A549 (cell line): ENCODE data around the gene LGALS14. TPM values are rescaled to one million over a fixed set of nuclear protein-coding genes. Genes with fewer than 3 reads are reported as not detected.
A peak's percentile ranks its signal among the peaks of the same experiment; 100 is the strongest.

Experiments
- ATAC-seq, 2 experiments: fragments of 200-7000 bp in 1 of 2; fragments of >200 bp in 1 of 2; cut with Nextera tagmentation in 1 of 2; cut with Tn5 transposase in 1 of 2; 3 replicates each; pipeline versions ENCODE4 v1.8.0 to v1.9.1; 2018 to 2020; ENCODE audit warnings: mild to moderate bottlenecking in 1 of 2, moderate library complexity in 1 of 2
- CTCF ChIA-PET: fragments of 300-600 bp; sonication (Branson Sonifier 250); formaldehyde crosslinking; extraction: SDS; loops from one replicate; lab custom pipeline; 2021; ENCODE audit warnings: antibody characterized with exemption, inconsistent platforms; lab: Yijun Ruan, JAX
- POLR2A ChIA-PET: fragments of 350-600 bp; formaldehyde crosslinking; extraction: SDS; loops from one replicate; lab custom pipeline; 2021; ENCODE audit warnings: antibody characterized with exemption, inconsistent platforms; lab: Yijun Ruan, JAX
- DNase-seq, 2 experiments: peaks; one replicate each; pipeline versions ENCODE4 v3.0.0 to v3.0.0-alpha.2; 2011 to 2016; ENCODE audit warnings: low read depth in 1 of 2, low spot score in 1 of 2
- FAIRE-seq: peaks from 2 replicates; lab custom pipeline; 2011; peaks lifted over from hg19 to GRCh38; lab: Jason Lieb, UNC
- H3K27ac ChIP-seq, 2 experiments: fragments of >200 bp; sonication (Bioruptor Twin); formaldehyde crosslinking; 3 replicates each; pipeline ENCODE4 v1.5.1; 2016 to 2017
- H3K4me1 ChIP-seq: fragments of >200 bp; sonication (Bioruptor Twin); formaldehyde crosslinking; 3 replicates; pipeline ENCODE4 v1.6.1; 2016
- H3K4me2 ChIP-seq: fragments of >200 bp; sonication (Bioruptor Twin); formaldehyde crosslinking; 3 replicates; pipeline ENCODE4 v1.6.1; 2016
- H3K4me3 ChIP-seq: fragments of >200 bp; sonication (Bioruptor Twin); formaldehyde crosslinking; 3 replicates; pipeline ENCODE4 v1.5.1; 2016
- H3K9me3 ChIP-seq: fragments of >200 bp; sonication (Bioruptor Twin); formaldehyde crosslinking; 3 replicates; pipeline ENCODE4 v1.6.1; 2016
- CBX2 ChIP-seq: fragments of 200-600 bp; sonication (generic); IDR thresholded peaks from 2 replicates; pipeline ENCODE4 v1.6.1; 2016; ENCODE audit warnings: low read depth, mild to moderate bottlenecking, borderline replicate concordance
- CHD2 ChIP-seq: fragments of 150-350 bp; IDR thresholded peaks from 2 replicates; pipeline ENCODE4 v1.6.1; 2014; ENCODE audit warnings: low read length; ENCODE audit not compliant: partially characterized antibody
- EHF ChIP-seq: fragments of 250-450 bp; sonication (Bioruptor Pico); IDR thresholded peaks from 2 replicates; pipeline ENCODE4 v1.5.0; 2020; ENCODE audit warnings: mild to moderate bottlenecking
- FOXS1 ChIP-seq: fragments of 250-450 bp; sonication (Bioruptor Pico); IDR thresholded peaks from 2 replicates; pipeline ENCODE4 v1.5.0; 2020; ENCODE audit warnings: mild to moderate bottlenecking, moderate library complexity
- GATA3 ChIP-seq: IDR thresholded peaks from 2 replicates; pipeline ENCODE4 v1.6.1; 2012; ENCODE audit warnings: borderline replicate concordance
- HDAC2 ChIP-seq: fragments of 200-600 bp; sonication (generic); IDR thresholded peaks from 2 replicates; pipeline ENCODE4 v1.6.1; 2016
- HEYL ChIP-seq: fragments of 250-450 bp; sonication (Bioruptor Pico); IDR thresholded peaks from 2 replicates; pipeline ENCODE4 v1.8.0; 2021; ENCODE audit warnings: mild to moderate bottlenecking, moderate library complexity
- HOXB5 ChIP-seq: fragments of 250-450 bp; sonication (Bioruptor Pico); IDR thresholded peaks from 2 replicates; pipeline ENCODE4 v1.5.0; 2020; ENCODE audit warnings: mild to moderate bottlenecking, moderate library complexity
- JUNB ChIP-seq: fragments of >200 bp; sonication (Bioruptor Twin); formaldehyde crosslinking; IDR thresholded peaks from 2 replicates; pipeline ENCODE4 v1.6.1; 2016
- KDM5A ChIP-seq: fragments of 200-600 bp; sonication (generic); IDR thresholded peaks from 2 replicates; pipeline ENCODE4 v1.6.1; 2016; ENCODE audit warnings: antibody characterized with exemption, mild to moderate bottlenecking
- MAFK ChIP-seq: fragments of 450-650 bp; IDR thresholded peaks from 2 replicates; pipeline ENCODE4 v1.6.1; 2014; ENCODE audit not compliant: partially characterized antibody
- NFE2L2 ChIP-seq: fragments of 150-350 bp; conservative IDR thresholded peaks from 2 replicates; pipeline ENCODE4 v1.6.1; 2014; ENCODE audit warnings: low read length
- NR3C1 ChIP-seq: fragments of >200 bp; sonication (Bioruptor Twin); formaldehyde crosslinking; IDR thresholded peaks from 3 replicates; pipeline ENCODE4 v1.6.1; 2017
- POLR2A ChIP-seq: IDR thresholded peaks from 2 replicates; pipeline ENCODE4 v1.6.1; 2012; ENCODE audit warnings: mild to moderate bottlenecking, low read length
- POLR2AphosphoS2 ChIP-seq: conservative IDR thresholded peaks from 2 replicates; pipeline ENCODE4 v1.6.1; 2012; ENCODE audit warnings: low read length, improper control_type of control experiment, inconsistent platforms
- RARB ChIP-seq: fragments of 250-450 bp; sonication (Bioruptor Pico); IDR thresholded peaks from 2 replicates; pipeline ENCODE4 v1.8.0; 2021; ENCODE audit warnings: mild to moderate bottlenecking, moderate library complexity
- RFX5 ChIP-seq: fragments of 450-650 bp; IDR thresholded peaks from 2 replicates; pipeline ENCODE4 v1.7.1; 2014; ENCODE audit warnings: antibody characterized with exemption, mild to moderate bottlenecking, moderate library complexity
- TP53 ChIP-seq: fragments of 250-450 bp; sonication (Bioruptor Pico); IDR thresholded peaks from 2 replicates; pipeline ENCODE4 v1.5.0; 2021; ENCODE audit warnings: mild to moderate bottlenecking, moderate library complexity
- ZC3H11A ChIP-seq: fragments of 450-650 bp; IDR thresholded peaks from 2 replicates; pipeline ENCODE4 v1.6.1; 2014; ENCODE audit warnings: antibody characterized with exemption, mild to moderate bottlenecking
- ZNF302 ChIP-seq: fragments of 250-450 bp; sonication (Bioruptor Pico); IDR thresholded peaks from 2 replicates; pipeline ENCODE4 v1.9.0; 2021; ENCODE audit warnings: inconsistent platforms, mild to moderate bottlenecking, moderate library complexity
- ZSCAN20 ChIP-seq: fragments of 250-450 bp; sonication (Bioruptor Pico); IDR thresholded peaks from 2 replicates; pipeline ENCODE4 v1.8.0; 2022; ENCODE audit warnings: mild to moderate bottlenecking, moderate library complexity
- WGBS: methylation state at CpG from one replicate; pipeline ENCODE4 v1.1.6; 2017; ENCODE audit errors: missing lambda C conversion rate; 5-methylcytosine and 5-hydroxymethylcytosine counted together
- polyA plus RNA-seq, 4 experiments: library from polyadenylated mRNA; depleted of rRNA in 3 of 4; stranded (reverse); fragments of >200 nt; fragmentation: RNase III in 1 of 4; extraction: RNeasy Plus Mini Kit Qiagen cat#74134 plus additional on column Dnase treatment in 1 of 4; gene quantifications; 2 replicates in 3 of 4; 3 replicates in 1 of 4; pipeline ENCODE4 v1.2.3, GENCODE V29; 2011 to 2017
- TF ChIP-seq, protein P1 (sequence below): IDR thresholded peaks from 2 replicates; pipeline ENCODE4 v1.6.1; 2012
- TF ChIP-seq, protein P2 (sequence below): fragments of 450-650 bp; IDR thresholded peaks from 2 replicates; pipeline ENCODE4 v1.6.1; 2014; ENCODE audit warnings: antibody characterized with exemption
- TF ChIP-seq, protein P3 (sequence below): fragments of 250-450 bp; sonication (Bioruptor Pico); IDR thresholded peaks from 2 replicates; pipeline ENCODE4 v1.5.0; 2021; ENCODE audit warnings: mild to moderate bottlenecking, moderate library complexity, borderline replicate concordance

Gene LGALS14
- polyA plus RNA-seq, 2 of the 4 experiments (the other 2 are of a cell fraction): not detected

DNA sequence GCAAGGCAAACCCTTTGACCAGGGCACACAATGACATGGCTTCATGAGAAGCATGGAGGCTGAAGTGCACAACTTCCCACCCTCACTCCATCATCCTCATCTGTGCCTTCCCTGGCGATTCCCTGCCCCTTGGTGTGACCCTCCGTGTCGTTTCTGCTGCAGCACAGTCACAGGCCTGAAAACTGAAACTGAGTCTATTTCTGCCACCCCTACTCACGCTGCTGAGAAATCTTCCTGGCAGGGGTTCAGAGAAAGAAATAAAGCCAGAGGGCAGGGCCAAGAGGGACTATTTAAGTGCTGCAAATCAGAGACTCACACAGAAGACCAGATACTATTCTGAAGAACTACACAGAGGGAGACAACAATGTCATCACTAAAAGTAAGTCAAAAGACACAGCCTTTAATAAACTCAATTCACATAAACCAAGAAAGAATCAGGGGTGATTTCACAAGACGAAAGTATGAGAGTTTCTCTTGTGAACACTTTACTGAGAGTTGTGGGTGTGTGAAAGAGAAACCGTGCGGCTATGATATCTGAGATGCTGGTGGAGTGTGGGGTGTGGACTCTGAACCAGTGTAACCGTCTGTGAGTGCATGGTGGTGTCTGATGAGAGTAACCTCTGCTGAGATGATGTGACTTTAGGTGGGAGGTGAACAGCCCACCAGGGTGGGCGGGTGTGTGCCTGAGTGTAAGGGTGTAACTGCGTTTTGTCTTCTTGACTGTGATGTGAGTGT is 25.1 kb upstream of the LGALS14 start:
- 48% methylated on average over 10 of the region's 10 CpGs for WGBS
- no peaks in the 10 kb centered on the region for H3K9me3 ChIP-seq
- H3K27ac ChIP-seq: no peak overlapping the region
- DNase-seq (no peak), ATAC-seq (peak in 1 of 2 experiments; percentile 9; a peak in 1 of 6 replicates), FAIRE-seq (peak; percentile 72)
- POLR2A ChIA-PET: no interaction called here
- no peak overlapping the region for H3K4me2 ChIP-seq
- no peak overlapping the region for H3K4me3 ChIP-seq
- TF ChIP-seq, protein P1, sequence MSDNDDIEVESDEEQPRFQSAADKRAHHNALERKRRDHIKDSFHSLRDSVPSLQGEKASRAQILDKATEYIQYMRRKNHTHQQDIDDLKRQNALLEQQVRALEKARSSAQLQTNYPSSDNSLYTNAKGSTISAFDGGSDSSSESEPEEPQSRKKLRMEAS: no peak
- TF ChIP-seq CBX2: no peak
- TF ChIP-seq EHF (CRISPR knock-in tag): no peak
- no peak for TF ChIP-seq ZC3H11A
- TF ChIP-seq, protein P2, sequence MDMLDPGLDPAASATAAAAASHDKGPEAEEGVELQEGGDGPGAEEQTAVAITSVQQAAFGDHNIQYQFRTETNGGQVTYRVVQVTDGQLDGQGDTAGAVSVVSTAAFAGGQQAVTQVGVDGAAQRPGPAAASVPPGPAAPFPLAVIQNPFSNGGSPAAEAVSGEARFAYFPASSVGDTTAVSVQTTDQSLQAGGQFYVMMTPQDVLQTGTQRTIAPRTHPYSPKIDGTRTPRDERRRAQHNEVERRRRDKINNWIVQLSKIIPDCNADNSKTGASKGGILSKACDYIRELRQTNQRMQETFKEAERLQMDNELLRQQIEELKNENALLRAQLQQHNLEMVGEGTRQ: no peak
- no peak for TF ChIP-seq NR3C1
- TF ChIP-seq HEYL (CRISPR knock-in tag): no peak
- no peak for TF ChIP-seq ZSCAN20 (CRISPR knock-in tag)
- TF ChIP-seq HOXB5 (CRISPR knock-in tag): no peak
- no peak for TF ChIP-seq RFX5
- TF ChIP-seq GATA3: no peak
- TF ChIP-seq RARB (CRISPR knock-in tag): no peak
- TF ChIP-seq KDM5A: no peak
- TF ChIP-seq ZNF302 (CRISPR knock-in tag): no peak
- no peak for TF ChIP-seq FOXS1 (CRISPR knock-in tag)
- CTCF ChIA-PET: interaction anchor here (1.1 to 9.4 kb wide), 3 partner anchors 15 to 128 kb away, joined by 3 to 585 read pairs (median 3); partner anchors contain the start of gene EID2
- H3K4me1 ChIP-seq: peaks cover 10% of the 10 kb centered on the region; the same call in 1 of the 3 replicates

DNA sequence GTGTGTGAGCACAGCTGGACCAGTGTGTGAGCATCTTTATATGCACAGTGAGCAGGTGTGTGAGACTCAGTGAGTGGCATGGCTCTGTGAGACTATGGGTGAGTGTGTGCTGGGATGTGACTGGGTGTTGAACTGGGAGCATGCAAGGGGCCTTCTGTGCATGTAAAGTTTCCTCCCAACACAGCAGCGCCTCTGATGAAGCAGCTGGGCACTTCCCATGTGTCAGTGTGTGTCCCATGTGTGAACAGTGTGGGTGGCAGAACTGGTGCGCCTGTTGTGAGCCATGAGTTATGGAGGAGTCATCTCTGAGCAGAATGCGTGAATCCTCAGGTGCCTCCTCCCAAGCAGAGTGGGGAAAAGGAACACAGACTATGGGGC is 24.5 kb upstream of the LGALS14 start:
- peak; percentile 31 to 34; a peak in 4 of 6 replicates for ATAC-seq

DNA sequence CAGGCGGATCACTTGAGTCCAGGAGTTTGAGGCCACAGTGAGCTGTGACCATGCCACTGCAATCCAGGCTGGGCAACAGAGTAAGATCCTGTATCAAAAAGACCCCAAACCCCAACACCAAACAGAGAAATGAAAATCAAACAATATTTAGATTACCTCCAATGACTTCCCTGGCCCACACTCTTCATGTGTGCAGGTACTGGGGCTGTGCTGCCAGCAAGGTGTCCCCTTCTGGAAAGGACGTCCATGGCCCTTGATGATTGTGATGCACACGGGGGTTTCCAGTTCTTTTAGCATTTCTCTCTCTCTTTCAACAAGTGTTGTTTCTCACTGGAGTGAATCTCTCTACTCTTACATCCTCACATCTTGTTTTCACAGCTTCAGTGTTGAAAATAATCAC is 23.7 kb upstream of the LGALS14 start:
- Histone ChIP-seq H3K4me2 (no peak overlapping the region), H3K9me3 (no peaks in the 10 kb centered on the region), H3K4me3 (no peak overlapping the region), H3K27ac (no peak overlapping the region), H3K4me1 (peaks cover 10% of the 10 kb centered on the region; the same call in 1 of the 3 replicates)
- ATAC-seq (no peak), DNase-seq (no peak), FAIRE-seq (no peak)
- ChIA-PET POLR2A (no interaction called here), CTCF (interaction anchor here (0.9 to 5.9 kb wide), 3 partner anchors 9 to 163 kb away, joined by 3 to 53 read pairs (median 4); no protein-coding TSS in a partner anchor)
- WGBS: 36% methylated on average over 3 of the region's 3 CpGs
- no peak for TF ChIP-seq TP53 (CRISPR knock-in tag)
- no peak for TF ChIP-seq NFE2L2
- no peak for TF ChIP-seq HDAC2
- TF ChIP-seq ZNF302 (CRISPR knock-in tag): no peak

More for the DNA sequence above, 24.5 kb upstream of the LGALS14 start:
- H3K4me2 ChIP-seq: no peak overlapping the region
- ChIA-PET CTCF (interaction anchor here (0.9 kb wide), 1 partner anchor 164 kb away, joined by 4 read pairs; no protein-coding TSS in a partner anchor), POLR2A (no interaction called here)
- DNase-seq (no peak), FAIRE-seq (no peak)
- no peaks in the 10 kb centered on the region for H3K9me3 ChIP-seq
- H3K4me1 ChIP-seq: peaks cover 10% of the 10 kb centered on the region; the same call in 1 of the 3 replicates
- no peak for TF ChIP-seq MAFK
- no peak for TF ChIP-seq POLR2AphosphoS2
- no peak overlapping the region for H3K4me3 ChIP-seq
- H3K27ac ChIP-seq: no peak overlapping the region
- WGBS: 71% methylated on average over 3 of the region's 3 CpGs

DNA sequence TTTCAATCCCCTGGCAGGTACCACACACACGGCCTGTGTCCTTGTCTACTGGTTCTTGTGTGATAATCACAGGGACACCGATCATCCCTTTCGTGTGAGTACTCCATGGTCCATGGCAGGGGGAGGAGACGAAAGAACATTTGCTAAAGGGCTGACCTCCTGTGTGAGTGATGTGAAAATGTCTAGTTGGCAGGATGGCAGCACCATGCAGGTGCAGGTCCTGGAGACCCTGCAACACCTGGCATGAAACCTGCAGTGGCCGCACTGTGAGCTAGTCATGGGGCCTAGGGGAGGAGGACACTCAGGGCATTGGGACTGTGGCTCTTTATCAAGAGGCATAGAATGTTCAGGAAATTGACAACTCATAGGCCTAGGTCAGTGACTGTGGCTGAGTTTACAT is 22.9 kb upstream of the LGALS14 start:
- no peak for DNase-seq
- ChIA-PET CTCF (interaction anchor here (1.2 to 5.9 kb wide), 3 partner anchors 10 to 130 kb away, joined by 3 to 53 read pairs (median 16); no protein-coding TSS in a partner anchor), POLR2A (no interaction called here)
- TF ChIP-seq, protein P3, sequence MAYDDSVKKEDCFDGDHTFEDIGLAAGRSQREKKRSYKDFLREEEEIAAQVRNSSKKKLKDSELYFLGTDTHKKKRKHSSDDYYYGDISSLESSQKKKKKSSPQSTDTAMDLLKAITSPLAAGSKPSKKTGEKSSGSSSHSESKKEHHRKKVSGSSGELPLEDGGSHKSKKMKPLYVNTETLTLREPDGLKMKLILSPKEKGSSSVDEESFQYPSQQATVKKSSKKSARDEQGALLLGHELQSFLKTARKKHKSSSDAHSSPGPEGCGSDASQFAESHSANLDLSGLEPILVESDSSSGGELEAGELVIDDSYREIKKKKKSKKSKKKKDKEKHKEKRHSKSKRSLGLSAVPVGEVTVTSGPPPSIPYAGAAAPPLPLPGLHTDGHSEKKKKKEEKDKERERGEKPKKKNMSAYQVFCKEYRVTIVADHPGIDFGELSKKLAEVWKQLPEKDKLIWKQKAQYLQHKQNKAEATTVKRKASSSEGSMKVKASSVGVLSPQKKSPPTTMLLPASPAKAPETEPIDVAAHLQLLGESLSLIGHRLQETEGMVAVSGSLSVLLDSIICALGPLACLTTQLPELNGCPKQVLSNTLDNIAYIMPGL (CRISPR knock-in tag): no peak
- TF ChIP-seq POLR2A (no peak), CHD2 (no peak), JUNB (no peak), CBX2 (no peak), HDAC2 (no peak)
- peaks cover 5% of the 10 kb centered on the region; the same call in 1 of the 3 replicates for H3K4me1 ChIP-seq
- no peak for ATAC-seq
- H3K27ac ChIP-seq: no peak overlapping the region
- H3K4me2 ChIP-seq: no peak overlapping the region
- no peak overlapping the region for H3K4me3 ChIP-seq
- 0 out of 3 replicates have a peak, but pooled peaks cover 1% of the 10 kb centered on the region for H3K9me3 ChIP-seq
- 74% methylated on average over 5 of the region's 5 CpGs for WGBS
- FAIRE-seq: no peak
